Measurements from ENCODE around the gene HLA-DPA1. TPM values are rescaled to one million over a fixed set of nuclear protein-coding genes. Genes with fewer than 3 reads are reported as not detected.

Gene HLA-DPA1
- total and polyA plus RNA-seq, 4 donors: 96.2 to 321 (median 145) TPM

DNA sequence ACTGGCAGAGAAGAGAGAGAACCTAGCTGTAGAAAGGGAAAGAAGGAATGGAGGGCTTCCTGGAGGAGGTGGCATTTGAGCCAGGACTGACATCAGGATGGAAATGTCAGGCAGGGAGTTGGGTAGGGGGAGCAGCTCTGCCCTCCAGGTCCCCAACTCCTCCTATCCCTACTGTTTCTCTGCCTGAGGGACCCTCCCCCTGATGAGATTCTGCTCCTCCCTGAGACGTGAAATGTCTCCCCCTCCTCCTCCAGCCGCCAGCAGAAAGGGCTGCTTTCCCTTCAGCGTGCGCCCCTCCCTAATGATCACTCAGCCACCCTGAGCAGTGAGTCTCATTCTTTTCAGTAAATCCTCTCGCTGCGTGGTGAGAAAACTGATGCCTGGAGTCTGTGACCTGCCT lies 43.0 kb upstream of the HLA-DPA1 start:
- DNase-seq (no peak), ATAC-seq (ENCODE audit: insufficient read depth, low FRiP score) (no peak)
- TF ChIP-seq, protein P1, sequence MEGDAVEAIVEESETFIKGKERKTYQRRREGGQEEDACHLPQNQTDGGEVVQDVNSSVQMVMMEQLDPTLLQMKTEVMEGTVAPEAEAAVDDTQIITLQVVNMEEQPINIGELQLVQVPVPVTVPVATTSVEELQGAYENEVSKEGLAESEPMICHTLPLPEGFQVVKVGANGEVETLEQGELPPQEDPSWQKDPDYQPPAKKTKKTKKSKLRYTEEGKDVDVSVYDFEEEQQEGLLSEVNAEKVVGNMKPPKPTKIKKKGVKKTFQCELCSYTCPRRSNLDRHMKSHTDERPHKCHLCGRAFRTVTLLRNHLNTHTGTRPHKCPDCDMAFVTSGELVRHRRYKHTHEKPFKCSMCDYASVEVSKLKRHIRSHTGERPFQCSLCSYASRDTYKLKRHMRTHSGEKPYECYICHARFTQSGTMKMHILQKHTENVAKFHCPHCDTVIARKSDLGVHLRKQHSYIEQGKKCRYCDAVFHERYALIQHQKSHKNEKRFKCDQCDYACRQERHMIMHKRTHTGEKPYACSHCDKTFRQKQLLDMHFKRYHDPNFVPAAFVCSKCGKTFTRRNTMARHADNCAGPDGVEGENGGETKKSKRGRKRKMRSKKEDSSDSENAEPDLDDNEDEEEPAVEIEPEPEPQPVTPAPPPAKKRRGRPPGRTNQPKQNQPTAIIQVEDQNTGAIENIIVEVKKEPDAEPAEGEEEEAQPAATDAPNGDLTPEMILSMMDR (IDR thresholded peaks at IDR 0.05; ENCODE audit: control extremely low read depth, extremely low read depth): no peak
- 14 to 19% methylated on average over 6 of the region's 6 CpGs for WGBS, 2 donors
- H3K4me3 ChIP-seq: no peak overlapping the region
- H3K4me1 ChIP-seq (ENCODE audit: control insufficient read depth in 5 of 5, insufficient read depth in 5 of 5, low read length in 5 of 5): peaks cover 0 to 4% (median 0%) of the 10 kb centered on the region in 5 donors
- H3K9ac ChIP-seq (ENCODE audit: insufficient read depth in 1 of 2, low read length in 2 of 2): no peak overlapping the region
- H3K9me3 ChIP-seq (ENCODE audit: control insufficient read depth in 4 of 4, insufficient read depth in 3 of 4, low read length in 3 of 4): no peaks in the 10 kb centered on the region
- no peaks in the 10 kb centered on the region for H3K36me3 ChIP-seq (ENCODE audit: control insufficient read depth in 4 of 4, insufficient read depth in 4 of 4, low read length in 4 of 4)
- H3K27me3 ChIP-seq (ENCODE audit: control insufficient read depth in 3 of 3, insufficient read depth in 3 of 3, low read length in 2 of 3): peaks cover 0 to 16% (median 16%) of the 10 kb centered on the region in 3 donors
- H3K27ac ChIP-seq (ENCODE audit: low read depth in 1 of 2, low read length in 1 of 2): no peak overlapping the region

DNA sequence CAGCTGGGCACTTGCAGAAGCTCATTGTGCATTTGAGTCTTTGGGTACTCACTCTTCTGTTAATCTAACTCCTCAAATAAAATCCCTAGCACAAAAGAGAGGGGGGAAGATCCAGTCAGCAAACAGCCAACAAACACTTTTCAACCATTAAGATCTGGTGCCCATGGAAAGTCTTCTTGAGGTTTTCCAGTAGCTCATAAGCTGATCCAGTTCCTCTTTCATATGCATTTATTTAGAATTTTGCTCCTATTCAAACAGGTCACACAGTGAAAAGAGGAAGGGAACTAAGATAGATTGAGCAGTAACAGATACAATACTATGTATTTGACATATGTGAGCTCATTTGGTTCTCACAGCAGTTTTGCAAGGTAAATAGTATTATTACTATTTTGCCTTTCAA lies 41.0 kb upstream of the HLA-DPA1 start:
- H3K27me3 ChIP-seq (ENCODE audit: control insufficient read depth in 3 of 3, insufficient read depth in 3 of 3, low read length in 2 of 3): peaks cover 0 to 20% (median 17%) of the 10 kb centered on the region in 3 donors
- DNase-seq: no peak
- H3K9ac ChIP-seq (ENCODE audit: insufficient read depth in 1 of 2, low read length in 2 of 2): no peak overlapping the region
- H3K27ac ChIP-seq (ENCODE audit: low read depth in 1 of 2, low read length in 1 of 2): no peak overlapping the region
- no peaks in the 10 kb centered on the region for H3K9me3 ChIP-seq (ENCODE audit: control insufficient read depth in 4 of 4, insufficient read depth in 3 of 4, low read length in 3 of 4)
- H3K4me3 ChIP-seq: no peak overlapping the region
- ATAC-seq (ENCODE audit: insufficient read depth, low FRiP score): no peak
- TF ChIP-seq, protein P1 (IDR thresholded peaks at IDR 0.05; ENCODE audit: control extremely low read depth, extremely low read depth): no peak
- H3K36me3 ChIP-seq (ENCODE audit: control insufficient read depth in 4 of 4, insufficient read depth in 4 of 4, low read length in 4 of 4): no peaks in the 10 kb centered on the region
- peaks cover 0 to 4% (median 0%) of the 10 kb centered on the region in 5 donors for H3K4me1 ChIP-seq (ENCODE audit: control insufficient read depth in 5 of 5, insufficient read depth in 5 of 5, low read length in 5 of 5)

DNA sequence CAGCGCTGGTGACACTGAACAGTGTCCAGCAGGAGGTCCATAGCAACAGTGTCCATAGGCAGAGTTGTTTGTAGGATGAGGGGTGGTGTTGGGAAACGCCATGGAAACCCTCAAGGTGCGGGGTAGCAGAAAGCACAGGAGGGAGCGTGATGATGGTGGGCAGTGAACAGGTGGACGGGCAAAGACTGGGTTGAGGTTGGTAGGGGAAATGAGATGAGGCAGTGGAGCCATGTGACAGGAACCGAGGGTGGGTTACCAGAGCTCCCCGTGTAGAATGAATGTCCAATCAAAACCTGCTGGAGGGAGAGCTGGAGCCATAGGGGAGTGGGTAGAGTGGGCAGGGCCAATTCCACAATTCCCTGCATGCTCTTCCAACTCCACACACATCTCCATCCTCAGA lies 40.3 kb upstream of the HLA-DPA1 start:
- WGBS, 2 donors: 60 to 69% methylated on average over 7 of the region's 7 CpGs

More for the DNA sequence above, 40.3 kb upstream of the HLA-DPA1 start:
- Histone ChIP-seq H3K4me1 (ENCODE audit: control insufficient read depth in 5 of 5, insufficient read depth in 5 of 5, low read length in 5 of 5) (peaks cover 0 to 4% (median 0%) of the 10 kb centered on the region in 5 donors), H3K9me3 (ENCODE audit: control insufficient read depth in 4 of 4, insufficient read depth in 3 of 4, low read length in 3 of 4) (no peaks in the 10 kb centered on the region), H3K9ac (ENCODE audit: insufficient read depth in 1 of 2, low read length in 2 of 2) (no peak overlapping the region), H3K36me3 (ENCODE audit: control insufficient read depth in 4 of 4, insufficient read depth in 4 of 4, low read length in 4 of 4) (no peaks in the 10 kb centered on the region), H3K4me3 (no peak overlapping the region), H3K27me3 (ENCODE audit: control insufficient read depth in 3 of 3, insufficient read depth in 3 of 3, low read length in 2 of 3) (peaks cover 0 to 20% (median 20%) of the 10 kb centered on the region in 3 donors), H3K27ac (ENCODE audit: low read depth in 1 of 2, low read length in 1 of 2) (no peak overlapping the region)
- no peak for ATAC-seq (ENCODE audit: insufficient read depth, low FRiP score)
- TF ChIP-seq, protein P1 (IDR thresholded peaks at IDR 0.05; ENCODE audit: control extremely low read depth, extremely low read depth): no peak
- DNase-seq: no peak

All from lung (tissue), 12 donors.